ENCODE measurements around the gene RALY.
A peak's percentile ranks its signal among the peaks of the same experiment; 100 is the strongest.
"Not testable (repeated sequence)": the region's sequence is repeated elsewhere in the genome, so short reads cannot be mapped to it uniquely, and the experiment has no call there.

The RALY gene

DNA sequence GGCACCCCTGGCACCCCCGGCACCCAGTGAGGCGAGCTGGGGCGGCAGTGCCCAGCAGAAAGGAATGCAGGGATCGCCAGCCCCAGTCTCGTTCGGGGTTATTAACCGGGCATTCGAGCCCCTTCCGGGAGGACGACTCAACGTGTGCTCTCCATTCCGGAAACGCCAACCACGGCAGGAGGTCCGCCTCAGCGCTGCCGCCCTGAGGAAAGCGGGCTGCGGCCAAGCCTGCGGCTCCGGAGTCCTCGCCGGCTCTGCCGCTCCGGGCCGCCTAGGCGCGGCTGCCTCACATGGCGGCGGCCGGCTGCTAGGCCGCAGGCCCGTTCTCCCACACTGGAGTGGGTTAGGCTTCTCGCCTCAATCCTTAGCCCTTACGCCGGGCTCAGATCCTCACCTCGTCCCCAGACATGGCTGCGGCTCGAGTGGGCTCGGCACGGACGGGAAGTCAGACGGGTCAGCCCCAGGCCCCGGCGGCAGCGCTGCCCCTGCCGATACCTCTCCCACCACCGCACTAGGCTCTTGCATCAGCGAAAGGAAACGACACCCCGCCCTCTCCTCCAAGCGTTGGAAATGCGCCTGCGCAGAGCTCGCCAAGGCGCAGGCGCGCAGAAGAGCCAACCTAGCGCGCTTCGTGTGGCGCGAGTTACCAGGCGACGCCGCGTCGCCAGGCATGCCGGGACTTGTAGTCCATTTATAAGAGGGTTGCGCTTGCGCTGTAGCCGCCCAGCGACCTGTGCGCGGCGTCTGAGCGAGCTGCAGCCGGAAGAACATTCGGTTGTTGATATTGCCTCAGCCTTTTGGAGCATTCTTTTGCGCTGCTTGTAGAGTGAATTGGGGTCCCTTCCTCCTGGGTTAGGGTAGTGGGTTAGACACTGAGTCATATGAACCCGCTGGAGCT is 118.2 kb downstream of the RALY start, which contains the start of gene EIF2S2:
TSS of gene EIF2S2 (minus strand) at position 542 of the 898 bp plus-strand sequence. CDS start at position 409, 133 bp downstream.
- DNase-seq (ENCODE audit: insufficient read length, low spot score) (peak; percentile 95), FAIRE-seq (peak; percentile 60)
- TF ChIP-seq POLR2A (IDR thresholded peaks at IDR 0.05; ENCODE audit: low read depth, low read length), result peak; percentile 93

DNA sequence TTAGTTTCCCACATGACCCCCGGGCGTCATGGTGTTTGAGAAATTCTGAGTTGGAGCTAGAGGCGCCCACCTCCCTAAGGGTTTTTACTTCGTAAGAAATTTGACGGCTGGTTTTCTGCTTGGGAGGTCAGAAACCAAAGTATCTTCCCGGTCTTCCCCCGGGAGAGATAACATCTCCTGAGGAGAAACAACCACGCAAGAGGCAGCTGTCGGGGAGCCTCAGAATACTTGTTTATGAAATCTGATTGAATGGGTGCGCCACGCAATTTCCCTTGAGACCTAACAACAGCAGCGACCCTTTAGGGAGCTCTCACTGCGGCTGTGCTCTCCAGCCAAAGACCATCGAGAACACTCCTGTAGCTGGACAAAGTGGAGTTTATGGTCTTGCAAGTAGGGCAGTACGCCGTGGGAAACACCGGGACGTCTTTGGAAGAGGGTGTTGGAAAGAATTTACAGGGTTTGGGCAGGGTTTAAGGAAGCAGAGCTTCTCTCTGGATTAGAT is 118.9 kb downstream of the RALY start:
- FAIRE-seq, result no peak
- no peak for TF ChIP-seq POLR2A (IDR thresholded peaks at IDR 0.05; ENCODE audit: low read depth, low read length)
- peak; percentile 23 for DNase-seq (ENCODE audit: insufficient read length, low spot score)

GRCh38 chr20:34114809-34115208 is 121.1 kb downstream of the RALY start:
- FAIRE-seq, result no peak
- no peak for TF ChIP-seq POLR2A (IDR thresholded peaks at IDR 0.05; ENCODE audit: low read depth, low read length)

GRCh38 chr20:34115232-34115631 is 121.5 kb downstream of the RALY start:
- DNase-seq (ENCODE audit: insufficient read length, low spot score) (no peak), FAIRE-seq (no peak)
- no peak for TF ChIP-seq POLR2A (IDR thresholded peaks at IDR 0.05; ENCODE audit: low read depth, low read length)

More at GRCh38 chr20:34114809-34115208, 121.1 kb downstream of the RALY start:
- no peak for DNase-seq (ENCODE audit: insufficient read length, low spot score)

DNA sequence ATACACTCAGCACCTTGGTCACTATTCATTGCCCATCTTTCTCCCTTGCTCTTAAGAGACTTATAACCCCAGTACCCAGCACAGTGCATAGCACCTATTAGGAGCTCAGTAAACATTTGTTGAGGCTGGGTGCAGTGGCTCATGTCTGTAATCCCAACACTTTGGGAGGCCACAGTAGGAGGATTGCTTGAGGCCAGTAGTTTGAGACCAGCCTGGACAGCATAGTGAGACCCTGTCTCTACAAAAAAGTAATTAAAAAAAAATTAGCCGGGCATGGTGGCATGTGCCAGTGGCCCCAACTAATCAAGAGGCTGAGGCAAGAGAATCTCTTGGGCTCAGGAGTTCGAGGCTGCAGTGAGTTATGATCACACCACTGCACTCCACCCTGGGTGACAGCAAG is 126.5 kb downstream of the RALY start:
- DNase-seq (ENCODE audit: insufficient read length, low spot score), result no peak

DNA sequence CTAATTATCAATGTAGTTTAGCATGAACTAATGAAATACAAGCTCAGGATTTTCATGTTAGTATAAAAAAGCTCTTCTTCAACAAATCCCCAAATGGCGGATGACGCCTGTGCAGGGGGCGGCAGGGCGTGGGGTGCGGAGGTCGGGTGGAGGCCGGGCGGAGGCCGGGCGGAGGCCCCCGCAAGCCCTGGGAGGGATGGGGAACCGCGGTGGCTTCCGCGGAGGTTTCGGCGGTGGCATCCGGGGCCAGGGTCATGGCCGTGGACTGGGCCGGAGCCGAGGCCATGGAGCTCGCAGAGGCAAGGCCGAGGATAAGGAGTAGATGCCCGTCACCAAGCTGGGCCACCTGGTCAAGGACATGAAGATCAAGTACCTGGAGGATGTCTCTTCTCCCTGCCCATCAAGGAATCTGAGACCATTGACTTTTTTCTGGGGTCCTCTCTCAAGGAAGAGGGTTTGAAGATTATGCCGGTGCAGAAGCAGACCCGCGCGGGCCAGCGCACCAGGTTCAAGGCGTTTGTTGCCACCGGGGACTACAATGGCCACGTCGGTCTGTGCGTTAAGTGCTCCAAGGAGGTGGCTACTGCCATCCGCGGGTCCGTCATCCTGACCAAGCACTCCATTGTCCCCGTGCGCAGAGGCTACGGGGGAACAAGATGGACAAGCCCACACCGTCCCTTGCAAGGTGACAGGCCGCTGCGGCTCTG is 128.7 kb downstream of the RALY start:
- no peak for DNase-seq (ENCODE audit: insufficient read length, low spot score)
- FAIRE-seq, result no peak
- no peak for TF ChIP-seq POLR2A (IDR thresholded peaks at IDR 0.05; ENCODE audit: low read depth, low read length)

More for the DNA sequence above, 126.5 kb downstream of the RALY start:
- FAIRE-seq, result no peak
- no peak for TF ChIP-seq POLR2A (IDR thresholded peaks at IDR 0.05; ENCODE audit: low read depth, low read length)

DNA sequence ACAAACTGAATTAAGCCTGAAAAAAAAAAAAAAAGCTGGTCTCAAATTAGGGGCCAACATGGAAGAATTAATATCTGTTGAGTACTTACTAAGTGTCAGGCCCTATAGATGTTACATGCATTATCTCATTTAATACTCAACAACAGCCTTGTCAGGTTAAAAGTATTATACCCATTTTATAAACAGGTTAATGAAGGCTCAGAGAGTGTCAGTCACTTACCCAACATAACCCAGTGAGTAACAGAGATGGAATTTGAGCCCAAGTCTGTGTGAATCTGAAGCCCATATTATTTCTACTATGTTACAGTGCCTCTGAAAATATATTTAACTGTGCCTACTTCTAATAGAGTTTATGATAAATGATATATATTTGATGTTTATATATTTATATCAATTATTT is 129.6 kb downstream of the RALY start:
- no peak for DNase-seq (ENCODE audit: insufficient read length, low spot score)
- FAIRE-seq, result no peak
- TF ChIP-seq POLR2A (IDR thresholded peaks at IDR 0.05; ENCODE audit: low read depth, low read length), result no peak

DNA sequence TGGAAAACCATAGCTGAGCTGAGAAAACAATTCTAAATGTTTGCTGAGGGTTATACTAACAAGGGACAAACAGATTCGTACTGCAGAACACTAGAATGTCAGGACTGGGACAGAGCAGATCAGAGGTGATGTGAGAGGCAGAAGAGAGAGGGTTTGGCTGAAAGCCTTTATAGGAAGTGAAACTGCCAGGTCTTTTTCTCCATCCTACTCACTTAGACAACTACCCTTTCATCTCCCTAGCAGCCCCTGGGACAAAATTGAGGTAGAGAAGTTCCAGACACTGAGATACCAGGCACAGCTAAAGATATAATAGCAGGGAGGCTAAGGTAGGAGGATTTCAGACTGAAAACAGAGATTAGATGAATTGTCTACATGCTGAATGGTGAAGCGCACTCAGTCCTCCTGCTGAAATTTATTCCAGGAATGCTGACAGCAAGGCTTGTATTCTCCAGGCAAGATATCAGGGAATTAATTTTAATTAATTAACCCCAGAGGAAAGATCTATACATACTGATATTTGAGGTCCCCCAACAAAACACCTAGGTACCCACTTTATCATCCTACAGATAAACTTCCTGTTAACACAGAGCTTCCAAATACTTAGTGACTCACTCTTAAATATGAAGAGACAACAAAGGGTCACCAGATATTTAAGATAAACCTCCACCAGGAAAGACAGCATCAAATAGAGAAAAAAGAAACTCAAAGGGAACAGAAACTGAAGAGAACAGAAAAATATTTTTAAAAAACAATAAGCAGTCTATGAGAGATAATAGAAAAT is 130.9 kb downstream of the RALY start:
- TF ChIP-seq POLR2A (IDR thresholded peaks at IDR 0.05; ENCODE audit: low read depth, low read length), result no peak
- DNase-seq (ENCODE audit: insufficient read length, low spot score) (no peak), FAIRE-seq (no peak)

DNA sequence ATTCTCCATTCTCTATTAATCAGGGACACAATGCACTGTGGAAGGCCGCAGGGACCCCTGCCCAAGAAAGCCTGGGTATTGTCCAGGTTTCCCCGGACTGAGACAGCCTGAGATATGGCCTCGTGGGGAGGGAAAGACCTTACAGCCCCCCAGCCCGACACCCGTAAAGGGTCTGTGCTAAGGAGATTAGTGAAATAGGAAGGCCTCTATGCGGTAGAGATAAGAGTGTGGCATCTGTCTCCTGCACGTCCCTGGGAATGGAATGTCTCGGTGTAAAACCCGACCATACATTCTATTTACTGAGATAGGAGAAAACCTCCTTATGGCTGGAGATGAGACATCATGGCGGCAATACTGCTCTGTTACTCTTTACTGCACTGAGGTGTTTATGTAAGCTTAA is 134.1 kb downstream of the RALY start:
- DNase-seq (ENCODE audit: insufficient read length, low spot score), result no peak
- TF ChIP-seq POLR2A (IDR thresholded peaks at IDR 0.05; ENCODE audit: low read depth, low read length), result no peak
- FAIRE-seq, result no peak

- peak; percentile 47 for DNase-seq (ENCODE audit: insufficient read length, low spot score)
- FAIRE-seq, result peak; percentile 79
- TF ChIP-seq POLR2A (IDR thresholded peaks at IDR 0.05; ENCODE audit: low read depth, low read length), result no peak
Measured at GRCh38 chr20:34129518-34130162, 135.9 kb downstream of the RALY start.

DNA sequence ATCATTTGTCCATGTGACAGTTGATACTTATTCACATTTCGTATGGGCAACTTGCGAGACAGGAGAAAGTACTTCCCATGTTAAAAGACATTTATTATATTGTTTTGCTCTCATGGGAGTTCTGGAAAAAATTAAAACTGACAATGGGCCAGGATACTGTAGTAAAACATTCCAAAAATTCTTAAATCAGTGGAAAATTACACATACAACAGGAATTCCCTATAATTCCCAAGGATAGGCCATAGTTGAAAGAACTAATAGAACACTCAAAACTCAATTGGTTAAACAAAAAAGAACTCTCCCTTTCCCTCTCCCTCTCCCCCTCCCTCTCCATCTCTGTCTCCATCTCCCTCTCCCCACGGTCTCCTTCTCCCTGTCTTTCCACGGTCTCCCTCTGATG is 137.8 kb downstream of the RALY start:
- no peak for DNase-seq (ENCODE audit: insufficient read length, low spot score)
- no peak for FAIRE-seq
- no peak for TF ChIP-seq POLR2A (IDR thresholded peaks at IDR 0.05; ENCODE audit: low read depth, low read length)

- DNase-seq (ENCODE audit: insufficient read length, low spot score); FAIRE-seq: not testable (repeated sequence)
Measured at GRCh38 chr20:34132491-34132890, 138.8 kb downstream of the RALY start.

- not testable (repeated sequence) for DNase-seq (ENCODE audit: insufficient read length, low spot score); FAIRE-seq
Measured at GRCh38 chr20:34132943-34133342, 139.2 kb downstream of the RALY start.

DNA sequence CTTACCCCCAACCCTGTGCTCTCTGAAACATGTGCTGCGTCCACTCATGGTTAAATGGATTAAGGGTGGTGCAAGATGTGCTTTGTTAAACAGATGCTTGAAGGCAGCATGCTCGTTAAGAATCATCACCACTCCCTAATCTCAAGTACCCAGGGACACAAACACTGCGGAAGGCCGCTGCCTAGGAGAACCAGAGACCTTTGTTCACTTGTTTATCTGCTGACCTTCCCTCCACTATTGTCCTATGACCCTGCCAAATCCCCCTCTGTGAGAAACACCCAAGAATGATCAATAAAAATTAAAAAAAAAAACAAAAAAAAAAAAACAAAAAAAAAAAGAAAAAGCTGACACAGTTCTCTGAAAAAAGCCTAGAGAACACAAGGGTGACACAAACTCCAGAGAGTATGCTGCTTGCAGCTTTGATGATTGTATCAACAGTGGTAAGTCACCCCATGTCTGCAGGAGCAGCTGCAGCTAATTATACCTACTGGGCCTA is 139.7 kb downstream of the RALY start:
- FAIRE-seq; DNase-seq (ENCODE audit: insufficient read length, low spot score): not testable (repeated sequence)
